ENCODE measurements around the gene UCK2.

The UCK2 gene

DNA sequence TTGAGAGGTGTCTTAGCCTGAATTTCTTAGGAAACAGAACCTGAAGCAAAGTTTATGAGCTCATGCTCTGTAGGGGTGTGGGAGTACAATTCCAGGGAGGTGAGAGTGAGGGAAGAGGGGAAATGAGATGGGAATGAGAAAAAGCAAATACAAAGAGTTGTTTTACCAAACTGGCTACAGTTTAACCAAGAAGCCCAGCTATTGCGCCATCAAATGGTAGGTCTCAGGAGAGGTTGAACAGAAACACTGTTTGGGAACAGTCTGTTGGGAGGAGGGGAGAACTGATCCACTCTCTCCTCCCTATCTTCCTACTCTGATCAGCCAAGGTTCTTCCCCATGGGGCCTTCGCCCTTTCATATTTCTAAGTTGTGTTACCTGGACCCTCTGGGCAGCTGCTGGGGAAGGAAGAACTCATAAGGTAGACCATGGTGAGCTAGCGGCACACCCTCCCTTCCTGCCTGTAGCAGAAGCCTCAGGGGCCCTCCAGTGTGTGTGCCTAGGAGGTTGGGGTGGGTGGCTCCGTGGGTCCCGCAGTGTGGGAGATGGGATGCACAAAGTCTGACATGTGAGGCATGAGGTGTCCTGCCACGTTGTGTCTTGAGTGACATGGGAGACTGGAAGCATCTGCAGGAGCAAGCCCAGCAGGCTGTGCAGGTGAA is 120.5 kb downstream of the UCK2 start:
- DNase-seq: no peak

DNA sequence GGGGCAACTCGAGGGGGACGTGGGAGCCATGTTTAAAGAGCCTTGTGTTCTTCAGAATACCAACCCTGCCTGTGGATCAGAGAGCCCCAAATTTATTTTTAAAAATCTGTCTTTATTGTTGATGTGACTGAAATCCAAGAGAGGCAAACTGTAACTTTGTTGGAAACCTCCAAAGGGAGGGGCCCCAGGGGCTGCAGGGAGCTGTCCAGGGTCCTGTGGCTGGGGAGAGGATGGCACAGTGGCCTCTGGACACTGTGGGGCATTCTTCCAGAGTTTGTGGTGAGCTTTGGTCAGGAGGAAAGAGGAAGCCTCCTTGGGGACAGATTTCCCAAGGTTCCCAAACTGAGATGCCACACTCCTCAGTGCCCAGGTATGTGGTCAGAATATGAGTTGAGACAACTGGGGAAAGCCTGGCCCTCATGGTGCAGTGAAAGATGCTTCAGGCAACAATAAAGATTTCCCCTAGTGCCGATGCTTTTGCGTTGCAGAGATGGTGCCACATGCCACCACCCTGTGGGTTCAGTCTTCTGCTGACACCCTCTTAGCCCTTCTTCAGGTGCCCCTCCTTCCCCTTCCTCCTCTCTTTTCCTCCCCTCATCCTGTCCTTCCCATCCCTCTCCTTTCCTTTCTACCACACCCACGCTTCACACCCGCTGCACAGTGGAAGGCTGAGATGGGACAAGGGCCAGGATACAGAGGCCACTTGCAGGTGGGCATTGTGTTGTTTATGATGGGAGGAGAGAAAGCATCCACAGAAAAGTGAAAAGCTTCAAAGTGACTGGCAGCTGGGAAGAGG is 122.1 kb downstream of the UCK2 start:
- no peak for DNase-seq

DNA sequence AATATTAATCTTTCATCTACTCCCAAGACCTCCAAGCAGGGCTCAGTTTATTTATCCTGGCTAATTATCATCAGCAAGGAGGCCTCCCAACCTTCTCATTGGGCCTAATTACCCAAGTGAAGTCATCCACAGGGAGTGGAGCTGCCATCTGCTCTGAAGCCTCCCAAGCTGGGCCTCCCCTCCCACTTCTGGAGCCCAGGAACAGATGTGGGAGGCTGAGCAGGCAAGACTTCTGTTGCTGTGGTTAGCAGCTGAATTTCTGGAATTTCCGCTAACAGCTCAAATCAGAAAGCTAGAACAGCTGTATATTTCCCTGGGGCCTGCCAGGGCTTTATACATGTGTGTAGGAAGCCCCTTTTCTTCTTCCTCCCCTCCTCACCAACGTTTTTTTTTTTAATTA is 127.5 kb downstream of the UCK2 start:
- no peak for DNase-seq

DNA sequence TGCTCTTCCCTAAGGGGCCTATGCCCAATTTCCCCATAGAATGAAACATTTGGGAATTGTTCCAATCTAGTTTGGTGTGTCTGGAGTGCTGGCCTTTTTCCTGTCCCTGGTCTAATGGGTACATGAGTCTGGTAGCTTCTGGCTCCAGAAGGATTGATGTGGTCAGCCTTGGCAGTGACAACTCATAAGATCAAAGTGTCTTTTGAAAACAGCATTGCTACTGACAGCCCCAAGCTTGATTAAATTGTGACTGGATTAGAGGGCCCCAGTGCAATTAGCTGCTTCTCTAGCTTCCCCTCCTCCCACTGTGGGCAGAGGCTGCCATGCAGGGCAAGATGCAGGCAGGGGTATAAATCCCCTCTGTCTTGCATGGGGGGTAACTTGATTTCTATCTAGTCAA is 130.9 kb downstream of the UCK2 start:
- DNase-seq: no peak

DNA sequence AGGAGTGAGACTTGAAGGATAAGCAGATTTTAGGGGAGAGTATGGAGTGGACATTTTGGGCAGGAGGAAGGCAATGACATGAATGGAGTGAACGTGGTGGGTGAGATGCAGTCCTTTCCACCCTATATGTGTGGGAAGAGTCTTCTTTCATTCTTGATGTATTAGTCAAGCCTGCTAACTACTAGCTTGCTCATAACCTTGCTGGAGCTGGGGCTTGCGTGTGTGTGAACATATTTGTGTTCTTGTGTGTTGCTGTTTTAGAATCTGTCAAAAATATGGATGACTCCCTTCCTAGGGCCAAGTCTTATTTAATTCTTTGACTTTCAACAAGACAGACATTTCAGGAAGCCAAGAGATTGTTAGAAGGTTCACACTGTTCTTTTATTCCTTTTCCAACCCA is 132.7 kb downstream of the UCK2 start:
- DNase-seq: no peak

DNA sequence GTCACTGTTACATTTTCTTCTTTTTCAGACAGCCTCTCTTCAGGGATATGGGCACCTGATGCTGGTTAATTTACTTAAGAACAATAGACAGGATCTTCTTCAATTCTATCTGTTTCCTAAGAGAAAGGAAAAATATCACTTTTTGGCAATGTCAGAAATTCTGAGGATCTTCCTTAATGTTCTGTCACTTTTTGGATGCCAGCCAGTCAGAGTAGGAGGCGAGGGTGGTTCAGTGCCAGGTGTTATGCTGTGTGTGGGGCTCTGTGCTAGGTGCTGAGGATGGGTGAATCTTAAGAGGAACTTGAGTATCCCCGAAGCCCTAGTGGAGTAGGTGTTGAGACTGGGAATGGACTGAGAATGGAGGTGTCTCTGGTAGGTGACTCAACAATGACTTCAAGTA is 133.5 kb downstream of the UCK2 start:
- DNase-seq: no peak

Measured in NCI-H1092 treated with DMSO at 0.1 percent for 48 hours (cell line).